HepG2 (cell line): Measurements from ENCODE around the gene NOP9. TPM values are rescaled to one million over a fixed set of nuclear protein-coding genes. Genes with fewer than 3 reads are reported as not detected.

Experiments used
- AKAP8 ChIP-seq: sonication (generic); formaldehyde crosslinking; IDR thresholded peaks from 2 replicates; pipeline ENCODE4 v1.5.1; 2020; ENCODE audit warnings: mild to moderate bottlenecking, missing genetic modification reagents
- CBX1 ChIP-seq: IDR thresholded peaks from one replicate; pipeline ENCODE4 v1.6.1; 2016; ENCODE audit warnings: antibody characterized with exemption, low read depth
- CEBPG ChIP-seq: IDR thresholded peaks from 2 replicates; pipeline ENCODE4 v1.6.1; 2016
- ELF4 ChIP-seq: sonication (generic); formaldehyde crosslinking; IDR thresholded peaks from 2 replicates; pipeline ENCODE4 v1.5.0; 2020; ENCODE audit warnings: missing genetic modification reagents, mild to moderate bottlenecking, moderate library complexity, borderline replicate concordance
- FOXP1 ChIP-seq, 2 experiments: fragments of 450-650 bp in 1 of 2; IDR thresholded peaks; 2 replicates each; pipeline ENCODE4 v1.6.1; 2017 to 2018; ENCODE audit warnings: antibody characterized with exemption in 1 of 2
- GATAD2A ChIP-seq: IDR thresholded peaks from 2 replicates; pipeline ENCODE4 v1.6.1; 2016
- HIC2 ChIP-seq: sonication (generic); formaldehyde crosslinking; IDR thresholded peaks from 2 replicates; pipeline ENCODE4 v1.9.0; 2022; ENCODE audit warnings: low read depth, missing genetic modification reagents
- HNF4A ChIP-seq: sonication (generic); formaldehyde crosslinking; IDR thresholded peaks from 2 replicates; pipeline ENCODE4 v1.4.0; 2020; ENCODE audit warnings: missing genetic modification reagents
- HNRNPK ChIP-seq: fragments of 200-400 bp; formaldehyde crosslinking; IDR thresholded peaks from 2 replicates; pipeline ENCODE4 v1.6.1; 2018; ENCODE audit warnings: low read length, low read depth, moderate library complexity, mild to moderate bottlenecking; ENCODE audit not compliant: poor library complexity, severe bottlenecking
- MIXL1 ChIP-seq: IDR thresholded peaks from 2 replicates; pipeline ENCODE4 v1.6.1; 2016
- NAIF1 ChIP-seq: sonication (generic); formaldehyde crosslinking; IDR thresholded peaks from 2 replicates; pipeline ENCODE4 v1.5.0; 2020; ENCODE audit warnings: mild to moderate bottlenecking, missing genetic modification reagents, borderline replicate concordance
- NCOA1 ChIP-seq: sonication (generic); formaldehyde crosslinking; IDR thresholded peaks from 2 replicates; pipeline ENCODE4 v1.9.0; 2021; ENCODE audit warnings: missing genetic modification reagents
- ZNF20 ChIP-seq: sonication (generic); formaldehyde crosslinking; IDR thresholded peaks from 2 replicates; pipeline ENCODE4 v1.4.0; 2020; ENCODE audit warnings: mild to moderate bottlenecking, moderate library complexity, missing genetic modification reagents
- ZNF225 ChIP-seq: sonication (generic); formaldehyde crosslinking; IDR thresholded peaks from 2 replicates; pipeline ENCODE4 v1.4.0; 2020; ENCODE audit warnings: mild to moderate bottlenecking, missing genetic modification reagents
- ZNF292 ChIP-seq: sonication (generic); formaldehyde crosslinking; IDR thresholded peaks from 2 replicates; pipeline ENCODE4 v1.8.1; 2022; ENCODE audit warnings: mild to moderate bottlenecking, low read depth, missing genetic modification reagents, borderline replicate concordance
- ZNF382 ChIP-seq: sonication (generic); formaldehyde crosslinking; IDR thresholded peaks from 2 replicates; pipeline ENCODE4 v1.5.0; 2020; ENCODE audit warnings: missing genetic modification reagents, mild to moderate bottlenecking, borderline replicate concordance
- ZNF446 ChIP-seq: sonication (generic); formaldehyde crosslinking; IDR thresholded peaks from 2 replicates; pipeline ENCODE4 v1.5.0; 2020; ENCODE audit warnings: mild to moderate bottlenecking, missing genetic modification reagents
- ZNF468 ChIP-seq: sonication (generic); formaldehyde crosslinking; IDR thresholded peaks from 2 replicates; pipeline ENCODE4 v1.8.0; 2022; ENCODE audit warnings: mild to moderate bottlenecking, moderate library complexity, missing genetic modification reagents
- ZNF598 ChIP-seq: sonication (generic); formaldehyde crosslinking; IDR thresholded peaks from 2 replicates; pipeline ENCODE4 v1.5.1; 2020; ENCODE audit warnings: mild to moderate bottlenecking, missing genetic modification reagents, borderline replicate concordance
- ZNF678 ChIP-seq: sonication (generic); formaldehyde crosslinking; IDR thresholded peaks from 2 replicates; pipeline ENCODE4 v1.4.0; 2020; ENCODE audit warnings: mild to moderate bottlenecking, missing genetic modification reagents
- polyA plus RNA-seq, 8 experiments: library from polyadenylated mRNA; depleted of rRNA in 3 of 8; stranded (reverse) in 7 of 8; unstranded in 1 of 8; fragments of >200 nt; fragmentation: Illumina TruSeq in 4 of 8; extraction: Trizol in 4 of 8; gene quantifications; 2 replicates each; pipeline versions ENCODE4 v1.2.1 to v1.2.3, GENCODE V29; 2011 to 2016; ENCODE audit warnings: low read depth in 4 of 8, missing spikeins in 1 of 8, mixed read lengths in 1 of 8; ENCODE audit not compliant: insufficient read depth in 1 of 8
- total RNA-seq, 5 experiments: library from RNA; depleted of rRNA; stranded (reverse); fragments of >200 nt; fragmentation: Illumina TruSeq; extraction: Trizol; gene quantifications; 2 replicates each; pipeline ENCODE4 v1.2.3, GENCODE V29; 2016; ENCODE audit warnings: low read depth in 1 of 5
- TF ChIP-seq, protein P1 (sequence below): sonication (generic); formaldehyde crosslinking; IDR thresholded peaks from 2 replicates; pipeline ENCODE4 v1.5.1; 2020; ENCODE audit warnings: missing genetic modification reagents, mild to moderate bottlenecking, borderline replicate concordance
- TF ChIP-seq, protein P2 (sequence below): IDR thresholded peaks from 2 replicates; pipeline ENCODE4 v1.6.1; 2012; ENCODE audit warnings: low read length, improper control_type of control experiment

Gene NOP9
- total and polyA plus RNA-seq, 2 of the 13 experiments (the other 11 are each of a cell fraction or from before 2014, with no cell fraction given): 24.5 to 61.6 TPM

DNA sequence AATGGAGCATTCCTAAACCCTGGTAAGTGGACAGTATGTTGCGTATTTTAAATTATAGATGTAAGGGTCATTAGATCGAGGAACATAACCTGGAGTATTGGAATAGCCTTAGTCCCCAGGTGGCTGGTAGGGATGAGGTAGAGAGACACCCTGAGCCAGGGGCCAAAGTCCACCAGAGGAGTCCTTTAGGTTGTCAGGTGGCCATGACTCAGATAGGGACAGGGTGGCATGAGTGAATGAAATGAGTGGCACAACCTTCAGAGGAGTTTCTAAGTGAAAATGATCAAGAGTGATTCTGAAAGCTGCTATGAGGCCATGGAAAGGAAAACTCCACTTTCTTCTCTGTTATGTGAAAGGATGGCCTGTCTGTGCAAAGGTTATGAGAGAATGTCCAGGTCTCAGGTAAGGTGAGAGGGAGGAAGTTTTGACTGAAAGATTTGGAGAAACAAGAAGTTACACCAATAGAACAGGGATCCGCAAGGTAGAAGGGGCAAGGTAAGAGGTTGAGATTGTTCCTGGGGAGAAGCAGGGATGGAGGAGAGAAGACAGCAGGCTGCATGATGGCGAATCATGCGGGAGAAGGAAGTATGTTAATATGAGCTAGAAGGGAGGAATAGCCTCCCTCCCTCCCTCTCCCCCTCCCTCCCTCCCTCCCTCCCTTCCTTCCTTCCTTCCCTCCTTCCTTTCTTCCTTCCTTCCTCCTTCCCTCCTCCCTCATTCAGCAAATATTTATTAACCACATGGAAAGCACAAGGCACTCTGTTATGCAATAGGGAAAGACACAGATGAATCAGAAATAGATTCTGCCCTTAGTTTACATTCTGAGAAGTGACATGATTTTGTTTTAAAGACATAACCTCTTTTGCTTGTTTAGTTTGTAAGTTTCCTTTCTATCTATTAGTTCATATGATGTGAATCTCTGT is 54.2 kb downstream of the NOP9 start (continued):
- TF ChIP-seq AKAP8 (CRISPR knock-in tag) (no peak), ZNF468 (CRISPR knock-in tag) (no peak), ZNF678 (CRISPR knock-in tag) (no peak), HNF4A (peak; percentile 65), ZNF225 (no peak), GATAD2A (CRISPR knock-in tag) (0 out of 2 replicates have a peak, but pooled peaks have one; percentile 28), FOXP1 (IDR thresholded peaks at IDR 0.05) (no peak), FOXP1 (CRISPR knock-in tag; IDR thresholded peaks at IDR 0.05) (no peak), CBX1 (no peak), ZNF446 (CRISPR knock-in tag) (no peak), ELF4 (CRISPR knock-in tag) (no peak), NCOA1 (CRISPR knock-in tag) (no peak), MIXL1 (CRISPR knock-in tag) (no peak), ZNF598 (no peak), ZNF20 (no peak), CEBPG (CRISPR knock-in tag) (peak; percentile 46; the same call in 1 of the 2 replicates), ZNF382 (0 out of 2 replicates have a peak, but pooled peaks have one; percentile 33), ZNF292 (CRISPR knock-in tag) (no peak), HIC2 (CRISPR knock-in tag) (peak; percentile 84; the same call in 1 of the 2 replicates), NAIF1 (CRISPR knock-in tag) (0 out of 2 replicates have a peak, but pooled peaks have one; percentile 43), HNRNPK (peak; percentile 93)
- TF ChIP-seq, protein P1, sequence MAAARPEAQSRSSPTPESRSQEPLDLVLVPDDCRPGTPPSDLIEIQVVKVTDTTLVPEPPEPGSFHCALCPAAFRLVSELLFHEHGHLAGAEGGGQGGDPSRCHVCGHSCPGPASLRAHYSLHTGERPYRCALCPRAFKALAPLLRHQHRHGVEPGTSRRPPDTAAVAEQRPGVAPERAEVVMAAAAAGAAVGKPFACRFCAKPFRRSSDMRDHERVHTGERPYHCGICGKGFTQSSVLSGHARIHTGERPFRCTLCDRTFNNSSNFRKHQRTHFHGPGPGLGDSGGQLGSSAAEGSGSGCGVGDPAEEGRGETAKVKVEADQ (CRISPR knock-in tag): no peak
- TF ChIP-seq, protein P2, sequence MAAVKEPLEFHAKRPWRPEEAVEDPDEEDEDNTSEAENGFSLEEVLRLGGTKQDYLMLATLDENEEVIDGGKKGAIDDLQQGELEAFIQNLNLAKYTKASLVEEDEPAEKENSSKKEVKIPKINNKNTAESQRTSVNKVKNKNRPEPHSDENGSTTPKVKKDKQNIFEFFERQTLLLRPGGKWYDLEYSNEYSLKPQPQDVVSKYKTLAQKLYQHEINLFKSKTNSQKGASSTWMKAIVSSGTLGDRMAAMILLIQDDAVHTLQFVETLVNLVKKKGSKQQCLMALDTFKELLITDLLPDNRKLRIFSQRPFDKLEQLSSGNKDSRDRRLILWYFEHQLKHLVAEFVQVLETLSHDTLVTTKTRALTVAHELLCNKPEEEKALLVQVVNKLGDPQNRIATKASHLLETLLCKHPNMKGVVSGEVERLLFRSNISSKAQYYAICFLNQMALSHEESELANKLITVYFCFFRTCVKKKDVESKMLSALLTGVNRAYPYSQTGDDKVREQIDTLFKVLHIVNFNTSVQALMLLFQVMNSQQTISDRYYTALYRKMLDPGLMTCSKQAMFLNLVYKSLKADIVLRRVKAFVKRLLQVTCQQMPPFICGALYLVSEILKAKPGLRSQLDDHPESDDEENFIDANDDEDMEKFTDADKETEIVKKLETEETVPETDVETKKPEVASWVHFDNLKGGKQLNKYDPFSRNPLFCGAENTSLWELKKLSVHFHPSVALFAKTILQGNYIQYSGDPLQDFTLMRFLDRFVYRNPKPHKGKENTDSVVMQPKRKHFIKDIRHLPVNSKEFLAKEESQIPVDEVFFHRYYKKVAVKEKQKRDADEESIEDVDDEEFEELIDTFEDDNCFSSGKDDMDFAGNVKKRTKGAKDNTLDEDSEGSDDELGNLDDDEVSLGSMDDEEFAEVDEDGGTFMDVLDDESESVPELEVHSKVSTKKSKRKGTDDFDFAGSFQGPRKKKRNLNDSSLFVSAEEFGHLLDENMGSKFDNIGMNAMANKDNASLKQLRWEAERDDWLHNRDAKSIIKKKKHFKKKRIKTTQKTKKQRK: no peak
